ENCODE data around the gene SLC22A31.

GRCh38 chr16:89159850-89160354, 40.4 kb downstream of the SLC22A31 start:
- TF ChIP-seq POLR2A (IDR thresholded peaks at IDR 0.05; ENCODE audit: low read depth) (no peak), EP300 (IDR thresholded peaks at IDR 0.05) (no peak), CTCF (IDR thresholded peaks at IDR 0.05) (no peak), POLR2AphosphoS5 (IDR thresholded peaks at IDR 0.05) (no peak)

All from esophagus muscularis mucosa (tissue), 4 donors.